UCSD-AML1 (cell line): Measurements from ENCODE around the gene GDPD5.
"Not testable (repeated sequence)": the region's sequence is repeated elsewhere in the genome, so short reads cannot be mapped to it uniquely, and the experiment has no call there.

Experiments
- DNase-seq: peaks from one replicate; lab custom pipeline; 2025; ENCODE audit not compliant: unreplicated experiment; lab: John Stamatoyannopoulos, UW

GDPD5 gene

DNA sequence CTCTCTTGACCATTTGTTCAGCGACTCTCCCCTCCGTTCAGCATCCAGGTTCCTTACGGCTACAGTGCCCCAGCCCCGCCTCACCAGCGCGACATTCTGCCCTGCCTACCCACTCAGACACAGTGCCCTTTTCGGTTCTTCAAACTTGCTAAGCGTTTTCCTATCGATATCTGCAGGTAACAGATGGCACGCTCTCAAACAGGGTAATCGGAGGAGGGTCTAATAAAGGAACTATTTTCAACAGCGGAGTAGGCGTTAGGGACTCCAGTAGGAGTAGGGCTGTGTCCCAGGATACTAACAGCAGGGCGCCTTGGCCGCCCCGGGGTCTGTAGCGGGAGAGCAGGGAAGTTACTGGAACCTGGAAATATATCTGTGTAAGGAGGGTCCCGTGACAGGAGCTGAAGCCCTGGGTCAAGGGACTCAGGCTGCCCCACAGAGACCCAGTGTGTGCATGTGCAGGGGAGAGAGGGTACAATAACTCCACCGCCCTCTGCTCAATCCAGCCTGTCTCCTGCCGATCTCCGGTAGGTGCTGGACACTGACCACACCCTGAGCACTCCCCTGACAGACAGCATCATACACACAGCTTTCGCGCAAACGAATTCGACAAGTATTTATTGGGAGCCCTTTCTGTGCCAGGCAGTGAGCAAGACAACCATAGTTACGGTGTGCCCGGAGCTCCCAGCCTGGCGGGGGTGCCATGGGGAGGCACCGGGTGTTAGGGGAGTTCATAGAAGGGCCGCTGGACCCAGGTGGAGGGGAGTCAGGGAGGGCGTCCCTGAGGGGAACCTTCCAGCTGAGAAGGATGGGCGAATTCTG is 94.8 kb downstream of the GDPD5 start:
- DNase-seq, result no peak

- DNase-seq, result peak; percentile 76
These were observed 95.6 kb downstream of the GDPD5 start for GRCh38 chr11:75429902-75430713.

- no peak for DNase-seq
These were observed 96.2 kb downstream of the GDPD5 start for GRCh38 chr11:75429641-75429901.

GRCh38 chr11:75428989-75429640 is 96.6 kb downstream of the GDPD5 start:
- no peak for DNase-seq

GRCh38 chr11:75428281-75428724 is 97.4 kb downstream of the GDPD5 start:
- no peak for DNase-seq

- no peak for DNase-seq
These were observed 98.6 kb downstream of the GDPD5 start for GRCh38 chr11:75427181-75427580.

- DNase-seq, result no peak
These were observed 99.0 kb downstream of the GDPD5 start for GRCh38 chr11:75426720-75427086.

- no peak for DNase-seq
These were observed 100.3 kb downstream of the GDPD5 start for GRCh38 chr11:75425422-75425821.

DNA sequence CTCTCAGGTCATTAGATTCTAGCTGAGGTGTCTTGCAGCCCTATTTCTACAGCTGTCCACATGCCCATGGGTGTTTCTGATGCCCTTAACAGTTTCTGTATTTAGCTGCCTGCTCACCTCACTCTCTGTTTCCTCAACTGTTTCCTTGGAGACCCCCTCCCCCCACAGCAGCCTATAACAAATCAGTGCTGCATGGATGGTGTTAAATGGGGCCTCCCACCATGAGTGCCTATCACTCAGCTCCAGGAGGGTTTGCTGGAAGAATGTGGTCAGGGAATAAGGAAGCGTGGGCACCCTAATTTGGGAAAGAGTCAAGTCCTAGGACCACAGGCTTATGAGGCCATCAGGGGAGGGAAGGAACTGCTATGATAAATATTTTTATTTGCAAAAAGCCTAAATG is 101.3 kb downstream of the GDPD5 start:
- DNase-seq, result no peak

DNA sequence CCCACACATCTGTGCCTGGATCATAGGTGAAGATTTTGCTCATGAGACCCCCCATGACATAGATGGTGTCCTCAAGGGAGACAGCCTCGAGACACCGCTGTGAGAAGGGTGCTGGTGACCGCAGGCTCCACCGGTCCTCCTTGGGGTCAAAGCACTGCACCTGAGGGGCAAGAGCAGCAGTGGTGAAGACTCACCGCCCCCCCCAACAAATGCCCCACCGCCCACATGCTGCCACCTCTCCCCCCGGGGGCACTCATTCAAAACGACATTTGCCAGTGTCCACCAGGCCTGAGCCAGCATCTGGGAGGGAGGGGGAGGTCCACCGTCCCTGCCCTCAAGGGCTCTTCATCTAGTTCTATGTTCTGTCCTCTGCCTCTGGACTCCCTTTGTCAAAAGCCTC is 102.0 kb downstream of the GDPD5 start:
- DNase-seq, result no peak

- no peak for DNase-seq
These were observed 103.2 kb downstream of the GDPD5 start for GRCh38 chr11:75422248-75423231.

GRCh38 chr11:75421902-75422247 is 103.9 kb downstream of the GDPD5 start:
- DNase-seq, result no peak

GRCh38 chr11:75421035-75421602 is 104.6 kb downstream of the GDPD5 start:
- DNase-seq, result no peak

GRCh38 chr11:75420224-75421034 is 105.3 kb downstream of the GDPD5 start:
- no peak for DNase-seq

GRCh38 chr11:75413864-75414263 is 111.9 kb downstream of the GDPD5 start:
- no peak for DNase-seq

DNA sequence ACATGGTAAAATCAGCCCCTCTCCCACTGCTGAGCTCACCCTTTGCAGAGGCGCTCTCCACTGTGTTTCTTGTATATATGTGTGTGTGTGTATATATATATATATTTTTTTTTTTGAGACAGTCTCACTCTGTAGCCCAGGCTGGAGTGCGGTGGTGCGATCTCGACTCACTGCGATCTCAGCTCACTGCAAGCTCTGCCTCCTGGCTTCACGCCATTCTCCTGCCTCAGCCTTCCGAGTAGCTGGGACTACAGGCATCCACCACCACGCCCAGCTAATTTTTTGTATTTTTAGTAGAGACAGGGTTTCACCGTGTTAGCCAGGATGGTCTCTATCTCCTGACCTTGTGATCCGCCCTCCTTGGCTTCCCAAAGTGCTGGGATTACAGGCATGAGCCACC is 112.6 kb downstream of the GDPD5 start:
- not testable (repeated sequence) for DNase-seq

DNA sequence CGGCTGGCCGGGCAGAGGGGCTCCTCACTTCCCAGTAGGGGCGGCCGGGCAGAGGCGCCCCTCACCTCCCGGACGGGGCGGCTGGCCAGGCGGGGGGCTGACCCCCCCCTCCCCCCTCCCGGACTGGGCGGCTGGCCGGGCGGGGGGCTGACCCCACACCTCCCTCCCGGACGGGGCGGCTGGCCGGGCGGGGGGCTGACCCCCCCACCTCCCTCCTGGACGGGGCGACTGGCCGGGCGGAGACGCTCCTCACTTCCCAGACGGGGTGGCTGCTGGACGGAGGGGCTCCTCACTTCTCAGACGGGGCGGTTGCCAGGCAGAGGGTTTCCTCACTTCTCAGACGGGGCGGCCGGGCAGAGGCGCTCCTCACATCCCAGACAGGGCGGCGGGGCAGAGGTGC is 115.8 kb downstream of the GDPD5 start:
- not testable (repeated sequence) for DNase-seq

GRCh38 chr11:75408957-75409219 is 116.9 kb downstream of the GDPD5 start:
- DNase-seq, result no peak

GRCh38 chr11:75406338-75406777 is 119.4 kb downstream of the GDPD5 start:
- no peak for DNase-seq
